H1 (cell line): ENCODE data around the gene ST6GALNAC4. TPM values are rescaled to one million over a fixed set of nuclear protein-coding genes. Genes with fewer than 3 reads are reported as not detected.

Source experiments
- ASH2L ChIP-seq: fragments of 200-600, 300-600 bp; sonication (generic); IDR thresholded peaks from one replicate; pipeline ENCODE4 v1.7.1; 2017; ENCODE audit warnings: low read length
- JUND ChIP-seq: IDR thresholded peaks from 2 replicates; pipeline ENCODE4 v1.6.1; 2011; ENCODE audit warnings: mild to moderate bottlenecking, improper control_type of control experiment, low read length
- SP4 ChIP-seq: IDR thresholded peaks from 2 replicates; pipeline ENCODE4 v1.6.1; 2012; ENCODE audit warnings: low read length, inconsistent platforms
- SUZ12 ChIP-seq: fragments of 200-600 bp; sonication (generic); IDR thresholded peaks from 2 replicates; pipeline ENCODE4 v1.6.1; 2012; ENCODE audit warnings: mild to moderate bottlenecking, inconsistent platforms, low read length, moderate library complexity, mixed read lengths
- TAF1 ChIP-seq: IDR thresholded peaks from 2 replicates; pipeline ENCODE4 v1.6.1; 2011; ENCODE audit warnings: mild to moderate bottlenecking, low read depth, low read length
- TAF7 ChIP-seq: optimal IDR thresholded peaks from 2 replicates; pipeline ENCODE3; 2011; ENCODE audit warnings: low read depth, mild to moderate bottlenecking, inconsistent platforms, low read length, moderate library complexity, borderline replicate concordance
- polyA plus RNA-seq, 7 experiments: library from polyadenylated mRNA; depleted of rRNA in 3 of 7; stranded (reverse) in 5 of 7; unstranded in 2 of 7; fragments of >200 nt in 5 of 7; fragments of 200-250 nt in 2 of 7; gene quantifications; 1 replicate in 5 of 7; 2 replicates in 1 of 7; 4 replicates in 1 of 7; pipeline versions ENCODE4 v1.2.1 to v1.2.3, GENCODE V29; 2011 to 2013; ENCODE audit warnings: missing spikeins in 2 of 7, mixed read lengths in 2 of 7
- total RNA-seq: library from RNA; stranded (reverse); fragmentation: NEBNext Ultra II Directional; extraction: Animal tissue kit (Norgen Biotek cat#: 25700); gene quantifications from 2 replicates; pipeline ENCODE4 v1.2.1, GENCODE V29; 2021

Gene ST6GALNAC4
- total and polyA plus RNA-seq, 2 of the 8 experiments (the other 6 are each of a cell fraction or from before 2014, with no cell fraction given): 21.8 to 34.1 TPM

DNA sequence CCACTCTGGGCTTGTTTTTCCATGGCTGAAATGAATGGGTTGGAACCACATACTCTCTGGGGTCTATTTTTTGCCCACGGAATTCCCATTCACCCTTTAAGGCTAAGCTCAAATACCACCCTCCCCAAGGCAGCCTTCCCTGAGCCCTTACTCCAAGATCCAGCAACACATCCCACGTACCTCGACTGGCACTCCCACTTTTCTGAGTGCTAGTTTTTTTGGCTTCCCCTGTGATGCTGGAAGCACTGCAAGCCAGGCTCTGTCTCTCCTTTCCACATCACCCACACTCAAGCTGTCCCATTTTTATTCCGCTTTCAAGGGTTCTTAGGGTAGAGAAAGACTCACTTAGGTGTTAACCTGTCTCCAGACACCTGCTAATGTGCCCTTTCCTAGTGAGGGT, 23.4 kb downstream of the ST6GALNAC4 start (continued):
- TF ChIP-seq TAF7: no peak
- TF ChIP-seq JUND: no peak
- TF ChIP-seq TAF1: no peak
- no peak for TF ChIP-seq SUZ12
- no peak for TF ChIP-seq ASH2L
- no peak for TF ChIP-seq SP4
